ENCODE results near the gene SRSF10. TPM values are rescaled to one million over a fixed set of nuclear protein-coding genes. Genes with fewer than 3 reads are reported as not detected.
A peak's percentile ranks its signal among the peaks of the same experiment; 100 is the strongest.

The SRSF10 gene
- total RNA-seq, 1 donor from 2014 or later: 192 TPM

- Mint-ChIP-seq H3K27ac (peak overlapping the region; percentile 99), H3K9me3 (no peaks in the 10 kb centered on the region), H3K36me3 (ENCODE audit: low read depth) (peaks cover 26% of the 10 kb centered on the region), H3K27me3 (no peaks in the 10 kb centered on the region), H3K4me1 (peaks cover 74% of the 10 kb centered on the region), H3K4me3 (no peak overlapping the region)
- ATAC-seq (ENCODE audit: low read depth): no peak
- intact Hi-C loops (cut with micrococcal nuclease): no loop called here
- TF ChIP-seq CTCF (IDR thresholded peaks at IDR 0.05): no peak
- no peak for DNase-seq
- ChIA-PET POLR2A (interaction anchor here (0.6 to 2.9 kb wide), 11 partner anchors 12 to 137 kb away, joined by 3 to 34 read pairs (median 8); partner anchors contain the start of genes FUCA1, PITHD1 and PNRC2), CTCF (interaction anchor here (1.6 to 5.9 kb wide), 8 partner anchors 12 to 145 kb away, joined by 7 to 188 read pairs (median 14); no protein-coding TSS in a partner anchor)
These were observed 64.7 kb downstream of the SRSF10 start for GRCh38 chr1:23915466-23915865.

DNA sequence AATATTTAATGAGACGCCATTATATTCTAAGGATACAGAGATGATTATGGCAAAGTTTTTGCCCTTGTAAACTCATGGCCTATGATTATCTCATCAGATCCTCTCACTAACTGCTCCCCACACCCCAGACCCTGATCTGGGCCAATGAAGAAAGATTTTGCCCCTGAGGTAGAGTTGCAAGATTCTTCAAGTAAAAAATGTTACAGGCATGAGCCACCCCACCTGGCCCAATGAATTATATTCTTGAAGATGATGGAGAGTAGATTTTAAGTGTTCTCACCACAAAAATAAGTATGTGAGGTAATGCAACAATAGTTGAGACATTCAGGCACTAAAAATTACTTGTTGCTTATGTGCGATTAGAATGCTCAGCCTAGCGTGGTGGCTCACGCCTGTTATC, 65.2 kb downstream of the SRSF10 start:
- peaks cover 29% of the 10 kb centered on the region for H3K36me3 Mint-ChIP-seq (ENCODE audit: low read depth)
- ChIA-PET POLR2A (interaction anchor here (0.7 to 2.9 kb wide), 9 partner anchors 11 to 107 kb away, joined by 3 to 34 read pairs (median 10); partner anchors contain the start of genes FUCA1 and PNRC2), CTCF (interaction anchor here (2.4 to 5.9 kb wide), 3 partner anchors 103 to 144 kb away, joined by 31 to 188 read pairs (median 91); no protein-coding TSS in a partner anchor)
- ATAC-seq (ENCODE audit: low read depth): no peak
- H3K27ac Mint-ChIP-seq: peak overlapping the region; percentile 99
- intact Hi-C loops (cut with micrococcal nuclease): no loop called here
- DNase-seq: no peak
- H3K9me3 Mint-ChIP-seq: no peaks in the 10 kb centered on the region
- no peak overlapping the region for H3K4me3 Mint-ChIP-seq
- H3K4me1 Mint-ChIP-seq: peaks cover 74% of the 10 kb centered on the region
- TF ChIP-seq CTCF (IDR thresholded peaks at IDR 0.05): no peak
- no peaks in the 10 kb centered on the region for H3K27me3 Mint-ChIP-seq

Other genes starting within 250 kb of the SRSF10 start
- 70.2 and 72.6 TPM in 2 replicates for gene ELOA, start 236.9 kb downstream of the SRSF10 start, total RNA-seq
- gene PITHD1, start 201.9 kb downstream of the SRSF10 start, total RNA-seq: 58.7 and 63.3 TPM in 2 replicates
- gene LYPLA2, start 189.2 kb downstream of the SRSF10 start, total RNA-seq: 75.8 and 81.6 TPM in 2 replicates
- gene GALE, start 179.6 kb downstream of the SRSF10 start, total RNA-seq: 15.9 and 16.4 TPM in 2 replicates
- gene HMGCL, start 154.9 kb downstream of the SRSF10 start, total RNA-seq: 21.0 and 30.7 TPM in 2 replicates
- 9.5 and 10.7 TPM in 2 replicates for gene FUCA1, start 112.0 kb downstream of the SRSF10 start, total RNA-seq
- gene CNR2, start 67.0 kb downstream of the SRSF10 start, total RNA-seq: 44.5 and 51.0 TPM in 2 replicates
- gene PNRC2, start 20.5 kb downstream of the SRSF10 start, total RNA-seq: 175 and 184 TPM in 2 replicates
- not detected in 2 replicates for gene MYOM3, start 131.8 kb upstream of the SRSF10 start, total RNA-seq
- 0.09 TPM in 1 of 2 replicates, not detected in the other for gene IL22RA1, start 162.8 kb upstream of the SRSF10 start, total RNA-seq
- gene IFNLR1, start 207.0 kb upstream of the SRSF10 start, total RNA-seq: 38.6 and 39.2 TPM in 2 replicates